ENCODE measurements around the gene CKLF. TPM values are rescaled to one million over a fixed set of nuclear protein-coding genes. Genes with fewer than 3 reads are reported as not detected.

The CKLF gene
- total RNA-seq, 4 donors from 2014 or later, result 31.8 to 75.4 (median 35.6) TPM

DNA sequence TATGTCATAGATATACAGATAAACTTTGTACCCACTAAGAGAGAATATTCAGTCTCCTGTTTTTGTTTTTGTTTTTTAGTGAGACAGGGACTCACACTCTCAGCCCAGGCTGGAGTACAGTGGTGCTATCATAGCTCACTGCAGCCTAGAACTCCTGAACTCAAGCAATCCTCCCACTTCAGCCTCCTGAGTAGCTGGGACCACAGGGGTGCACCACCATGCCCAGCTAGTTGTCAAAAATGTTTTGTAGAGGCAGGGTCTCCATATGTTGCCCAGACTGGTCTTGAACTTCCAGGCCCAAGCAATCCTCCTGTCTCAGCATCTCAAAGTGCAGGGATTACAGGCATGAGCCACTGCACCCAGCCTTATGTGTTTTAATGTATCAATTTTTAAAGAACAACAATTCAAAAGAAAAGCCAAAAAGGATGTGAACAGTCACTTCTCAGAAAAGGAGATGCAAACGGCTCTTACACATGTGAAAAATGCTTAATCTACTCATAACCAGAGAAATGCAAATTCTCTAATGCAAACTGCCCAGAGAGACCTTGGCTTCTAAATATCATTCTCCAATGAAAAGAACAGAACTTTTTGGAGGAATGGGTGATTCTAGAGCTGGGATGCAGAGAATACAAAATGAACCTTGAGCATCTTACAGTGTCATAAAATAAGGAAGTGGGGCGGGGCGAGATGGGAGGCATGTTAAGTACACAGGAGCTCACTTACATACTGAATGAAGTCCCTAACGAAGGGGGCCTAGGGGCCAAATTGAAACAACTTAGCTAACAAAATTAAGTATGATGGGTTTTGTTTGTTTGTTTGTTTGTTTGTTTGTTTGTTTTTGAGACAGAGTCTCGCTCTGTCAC is 44.8 kb downstream of the CKLF start:
- Histone ChIP-seq H3K27ac (no peak overlapping the region), H3K4me1 (peaks cover 0 to 4% (median 0%) of the 10 kb centered on the region in 4 donors), H3K36me3 (no peaks in the 10 kb centered on the region), H3K9me3 (peaks cover 0 to 8% (median 0%) of the 10 kb centered on the region in 4 donors), H3K4me3 (no peak overlapping the region), H3K27me3 (no peaks in the 10 kb centered on the region)
- no peak for DNase-seq (ENCODE audit: low spot score in 2 of 2)
- TF ChIP-seq EP300 (IDR thresholded peaks at IDR 0.05) (no peak), POLR2A (IDR thresholded peaks at IDR 0.05) (no peak), CTCF (IDR thresholded peaks at IDR 0.05) (no peak)
- 82 to 87% methylated on average over 5 of the region's 5 CpGs for WGBS, 2 donors

- Histone ChIP-seq H3K4me3 (no peak overlapping the region), H3K27me3 (no peaks in the 10 kb centered on the region), H3K36me3 (no peaks in the 10 kb centered on the region), H3K9me3 (peaks cover 0 to 8% (median 0%) of the 10 kb centered on the region in 4 donors), H3K4me1 (peaks cover 0 to 10% (median under 1%) of the 10 kb centered on the region in 4 donors), H3K27ac (no peak overlapping the region)
- 59 to 71% methylated on average over 3 of the region's 3 CpGs for WGBS, 2 donors
- TF ChIP-seq POLR2A (IDR thresholded peaks at IDR 0.05), result no peak
- no peak for TF ChIP-seq EP300 (IDR thresholded peaks at IDR 0.05)
- TF ChIP-seq CTCF (IDR thresholded peaks at IDR 0.05), result no peak
- DNase-seq (ENCODE audit: low spot score in 2 of 2), result no peak
These were observed 45.7 kb downstream of the CKLF start for GRCh38 chr16:66598111-66598510.

DNA sequence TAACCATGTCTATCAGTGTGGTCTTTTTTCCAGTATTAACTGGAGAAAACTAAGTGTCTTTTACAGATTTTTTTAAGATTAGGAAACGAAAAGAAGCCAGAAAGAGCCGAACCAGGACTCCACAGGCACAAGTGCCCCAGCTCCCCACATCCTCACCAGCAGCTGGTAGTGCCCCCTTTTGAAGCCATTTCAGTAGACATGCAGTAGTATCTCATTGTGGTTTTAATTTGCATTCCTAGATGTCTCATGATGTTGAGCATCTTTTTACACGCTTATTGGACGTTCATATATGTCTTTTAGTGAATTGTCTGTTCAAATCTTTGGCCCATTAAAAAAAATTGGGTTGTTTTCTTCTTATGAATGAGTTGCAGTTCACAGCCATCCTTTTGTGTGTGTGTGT is 47.4 kb downstream of the CKLF start:
- no peaks in the 10 kb centered on the region for H3K36me3 ChIP-seq
- H3K9me3 ChIP-seq, result no peaks in the 10 kb centered on the region
- no peak overlapping the region for H3K27ac ChIP-seq
- no peak overlapping the region for H3K4me3 ChIP-seq
- no peaks in the 10 kb centered on the region for H3K27me3 ChIP-seq
- WGBS, 2 donors, result 80 to 86% methylated on average over 4 of the region's 4 CpGs
- no peak for DNase-seq (ENCODE audit: low spot score in 2 of 2)
- TF ChIP-seq CTCF (IDR thresholded peaks at IDR 0.05) (no peak), EP300 (IDR thresholded peaks at IDR 0.05) (no peak), POLR2A (IDR thresholded peaks at IDR 0.05) (no peak)
- H3K4me1 ChIP-seq, result peaks cover 0 to 21% (median 3%) of the 10 kb centered on the region in 4 donors

DNA sequence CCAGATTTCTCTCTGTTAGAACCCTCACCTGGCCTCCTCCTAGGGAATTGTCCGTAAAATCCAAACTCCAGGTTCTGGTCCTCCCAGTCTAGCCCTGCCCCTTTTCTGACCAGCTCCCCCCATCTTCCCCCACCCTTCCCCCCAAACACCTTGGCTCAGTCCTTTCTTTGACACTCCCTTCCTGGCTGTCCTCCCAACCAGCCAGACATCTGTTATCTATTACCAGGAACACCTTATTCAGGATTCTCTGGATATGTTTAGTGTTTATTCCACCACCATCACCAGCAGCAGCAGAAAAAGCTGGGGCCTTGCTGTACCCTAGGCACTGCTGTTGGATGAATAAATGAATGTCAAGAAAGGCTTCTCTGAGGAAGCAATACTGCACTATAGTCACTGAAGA is 48.1 kb downstream of the CKLF start:
- no peak for DNase-seq (ENCODE audit: low spot score in 2 of 2)
- H3K27me3 ChIP-seq, result no peaks in the 10 kb centered on the region
- no peak overlapping the region for H3K4me3 ChIP-seq
- no peaks in the 10 kb centered on the region for H3K9me3 ChIP-seq
- no peaks in the 10 kb centered on the region for H3K36me3 ChIP-seq
- H3K27ac ChIP-seq, result no peak overlapping the region
- H3K4me1 ChIP-seq, result peaks cover 0 to 21% (median 3%) of the 10 kb centered on the region in 4 donors
- WGBS, 2 donors, result 86 to 96% methylated on average over 1 of the region's 1 CpG
- TF ChIP-seq EP300 (IDR thresholded peaks at IDR 0.05) (no peak), CTCF (IDR thresholded peaks at IDR 0.05) (no peak), POLR2A (IDR thresholded peaks at IDR 0.05) (no peak)

DNA sequence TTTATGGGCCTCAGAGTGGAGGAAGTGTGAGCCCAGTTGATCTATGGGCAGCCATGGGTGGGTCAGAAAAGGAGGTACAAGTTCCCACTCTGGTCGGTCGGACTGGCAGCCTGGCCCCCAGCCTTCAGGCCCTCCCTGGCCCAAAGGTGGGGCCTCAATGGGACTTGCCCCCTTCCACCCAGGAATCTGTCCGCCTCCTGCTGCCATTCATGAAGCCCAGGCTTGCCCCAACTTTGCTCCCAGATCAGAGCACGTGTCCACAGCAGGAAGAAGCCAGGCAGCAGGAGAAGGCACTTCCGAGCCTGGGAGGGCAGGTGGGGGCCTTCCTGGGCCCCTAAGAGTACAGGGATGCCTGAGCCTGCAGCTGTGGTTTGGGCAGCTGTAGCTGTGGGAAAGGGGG is 49.1 kb downstream of the CKLF start:
- Histone ChIP-seq H3K4me1 (peaks cover 0 to 31% (median 3%) of the 10 kb centered on the region in 4 donors), H3K4me3 (no peak overlapping the region), H3K9me3 (no peaks in the 10 kb centered on the region), H3K27me3 (no peaks in the 10 kb centered on the region), H3K27ac (no peak overlapping the region), H3K36me3 (no peaks in the 10 kb centered on the region)
- WGBS, 2 donors, result 96% methylated on average over 5 of the region's 5 CpGs; no CpG with 5 or more reads in 1 of the 2 donors
- DNase-seq (ENCODE audit: low spot score in 2 of 2), result no peak
- TF ChIP-seq EP300 (IDR thresholded peaks at IDR 0.05) (no peak), CTCF (IDR thresholded peaks at IDR 0.05) (no peak)
